KMS-11 (cell line): ENCODE data around the gene IL9R.
"Not testable (repeated sequence)": the region's sequence is repeated elsewhere in the genome, so short reads cannot be mapped to it uniquely, and the experiment has no call there.

Experiments
- H2AFZ ChIP-seq: fragments of 200-600 bp; sonication (generic); 2 replicates; pipeline ENCODE4 v1.6.1; 2016; ENCODE audit warnings: antibody characterized with exemption, mixed run types, low read depth
- H3K27ac ChIP-seq: fragments of 200-600 bp; sonication (generic); 2 replicates; pipeline ENCODE4 v1.6.1; 2016; ENCODE audit warnings: mild to moderate bottlenecking, mixed run types
- H3K27me3 ChIP-seq: fragments of 200-600 bp; sonication (generic); 2 replicates; pipeline ENCODE4 v1.6.1; 2017; ENCODE audit warnings: mild to moderate bottlenecking, low read depth, mixed run types, moderate library complexity; ENCODE audit not compliant: insufficient read depth
- H3K36me3 ChIP-seq: fragments of 200-600 bp; sonication (generic); 2 replicates; pipeline ENCODE4 v1.6.1; 2017; ENCODE audit warnings: mild to moderate bottlenecking, mixed run types; ENCODE audit not compliant: insufficient read depth
- H3K4me1 ChIP-seq: fragments of 200-600 bp; sonication (generic); 2 replicates; pipeline ENCODE4 v1.6.1; 2016; ENCODE audit warnings: mild to moderate bottlenecking, low read depth, mixed run types; ENCODE audit not compliant: poor library complexity, severe bottlenecking
- H3K4me2 ChIP-seq: fragments of 200-600 bp; sonication (generic); 2 replicates; pipeline ENCODE4 v1.7.0; 2016; ENCODE audit warnings: mild to moderate bottlenecking, mixed run types
- H3K4me3 ChIP-seq: fragments of 200-600 bp; sonication (generic); IDR thresholded peaks from 2 replicates; pipeline ENCODE4 v1.6.1; 2017; ENCODE audit warnings: low read depth, low read length, mixed read lengths; ENCODE audit not compliant: insufficient read depth
- H3K79me2 ChIP-seq: fragments of 200-600 bp; sonication (generic); 2 replicates; pipeline ENCODE4 v1.6.1; 2016; ENCODE audit warnings: low read depth, mixed run types; ENCODE audit not compliant: insufficient read depth
- H3K9ac ChIP-seq: fragments of 200-600 bp; sonication (generic); 2 replicates; pipeline ENCODE4 v1.6.1; 2016; ENCODE audit warnings: mild to moderate bottlenecking, mixed run types
- H4K20me1 ChIP-seq: fragments of 200-600 bp; sonication (generic); 2 replicates; pipeline ENCODE4 v1.6.1; 2016; ENCODE audit warnings: mild to moderate bottlenecking, mixed run types; ENCODE audit not compliant: insufficient read depth
- TF ChIP-seq, protein P1 (sequence below): fragments of 200-600 bp; sonication (generic); conservative IDR thresholded peaks from 2 replicates; pipeline ENCODE4 v1.6.1; 2017; ENCODE audit warnings: low read depth, mild to moderate bottlenecking, antibody characterized with exemption, low read length, moderate library complexity, mixed read lengths

Gene IL9R

GRCh38 chrX:155998116-155998515 lies 620 bp downstream of the IL9R start:
- H3K4me2 ChIP-seq: no peak overlapping the region; the same call in 1 of the 2 replicates
- H3K79me2 ChIP-seq: no peaks in the 10 kb centered on the region
- H2AFZ ChIP-seq: no peak overlapping the region; the same call in 1 of the 2 replicates
- H4K20me1 ChIP-seq: no peaks in the 10 kb centered on the region
- H3K4me3 ChIP-seq: no peak overlapping the region
- H3K27ac ChIP-seq: no peak overlapping the region
- H3K4me1 ChIP-seq: peaks cover 11% of the 10 kb centered on the region
- H3K36me3 ChIP-seq: no peaks in the 10 kb centered on the region
- H3K9ac ChIP-seq: no peak overlapping the region
- H3K27me3 ChIP-seq: no peaks in the 10 kb centered on the region
- TF ChIP-seq, protein P1, sequence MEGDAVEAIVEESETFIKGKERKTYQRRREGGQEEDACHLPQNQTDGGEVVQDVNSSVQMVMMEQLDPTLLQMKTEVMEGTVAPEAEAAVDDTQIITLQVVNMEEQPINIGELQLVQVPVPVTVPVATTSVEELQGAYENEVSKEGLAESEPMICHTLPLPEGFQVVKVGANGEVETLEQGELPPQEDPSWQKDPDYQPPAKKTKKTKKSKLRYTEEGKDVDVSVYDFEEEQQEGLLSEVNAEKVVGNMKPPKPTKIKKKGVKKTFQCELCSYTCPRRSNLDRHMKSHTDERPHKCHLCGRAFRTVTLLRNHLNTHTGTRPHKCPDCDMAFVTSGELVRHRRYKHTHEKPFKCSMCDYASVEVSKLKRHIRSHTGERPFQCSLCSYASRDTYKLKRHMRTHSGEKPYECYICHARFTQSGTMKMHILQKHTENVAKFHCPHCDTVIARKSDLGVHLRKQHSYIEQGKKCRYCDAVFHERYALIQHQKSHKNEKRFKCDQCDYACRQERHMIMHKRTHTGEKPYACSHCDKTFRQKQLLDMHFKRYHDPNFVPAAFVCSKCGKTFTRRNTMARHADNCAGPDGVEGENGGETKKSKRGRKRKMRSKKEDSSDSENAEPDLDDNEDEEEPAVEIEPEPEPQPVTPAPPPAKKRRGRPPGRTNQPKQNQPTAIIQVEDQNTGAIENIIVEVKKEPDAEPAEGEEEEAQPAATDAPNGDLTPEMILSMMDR: no peak

GRCh38 chrX:155998761-155999510 lies 1.4 kb downstream of the IL9R start:
- no peak overlapping the region for H3K9ac ChIP-seq
- TF ChIP-seq, protein P1: no peak
- H2AFZ ChIP-seq: no peak overlapping the region
- H3K4me2 ChIP-seq: no peak overlapping the region
- H3K4me3 ChIP-seq: no peak overlapping the region
- no peaks in the 10 kb centered on the region for H4K20me1 ChIP-seq
- H3K27ac ChIP-seq: no peak overlapping the region
- no peaks in the 10 kb centered on the region for H3K27me3 ChIP-seq
- H3K4me1 ChIP-seq: peaks cover 11% of the 10 kb centered on the region
- H3K79me2 ChIP-seq: no peaks in the 10 kb centered on the region
- H3K36me3 ChIP-seq: no peaks in the 10 kb centered on the region

- H3K4me2 ChIP-seq, H3K27me3 ChIP-seq, H3K9ac ChIP-seq, H3K4me3 ChIP-seq, H4K20me1 ChIP-seq, H3K79me2 ChIP-seq, H3K36me3 ChIP-seq, H2AFZ ChIP-seq, H3K27ac ChIP-seq: not testable (repeated sequence)
- H3K4me1 ChIP-seq: peaks cover 11% of the 10 kb centered on the region
These were observed 2.3 kb downstream of the IL9R start for GRCh38 chrX:155999751-156000150.

GRCh38 chrX:156000361-156000926 lies 2.9 kb downstream of the IL9R start:
- H3K79me2 ChIP-seq: no peaks in the 10 kb centered on the region
- H3K9ac ChIP-seq: no peak overlapping the region
- peaks cover 11% of the 10 kb centered on the region for H3K4me1 ChIP-seq
- H3K27me3 ChIP-seq: no peaks in the 10 kb centered on the region
- TF ChIP-seq, protein P1: no peak
- no peak overlapping the region for H2AFZ ChIP-seq
- no peak overlapping the region for H3K4me3 ChIP-seq
- no peaks in the 10 kb centered on the region for H3K36me3 ChIP-seq
- H3K27ac ChIP-seq: no peak overlapping the region
- H4K20me1 ChIP-seq: no peaks in the 10 kb centered on the region
- H3K4me2 ChIP-seq: no peak overlapping the region

- Histone ChIP-seq H3K4me2 (no peak overlapping the region), H3K4me3 (no peak overlapping the region), H3K36me3 (no peaks in the 10 kb centered on the region), H2AFZ (no peak overlapping the region), H3K27ac (no peak overlapping the region), H3K79me2 (no peaks in the 10 kb centered on the region), H3K4me1 (peaks cover 11% of the 10 kb centered on the region), H4K20me1 (no peaks in the 10 kb centered on the region), H3K27me3 (no peaks in the 10 kb centered on the region), H3K9ac (no peak overlapping the region)
- TF ChIP-seq, protein P1: no peak
These were observed 3.6 kb downstream of the IL9R start for GRCh38 chrX:156001001-156001666.
